GM13976 (cell line): ENCODE data around the gene DHFR2.

Experiments used
- DNase-seq: peaks from one replicate; pipeline ENCODE4 v3.0.0; 2012; ENCODE audit warnings: low spot score
- in situ Hi-C: fragments of 300-500 bp; cut with MboI; formaldehyde crosslinking; loops from one replicate; pipeline ENCODE4 v1.12.0; 2022; ENCODE audit warnings: low sequenced_read_pairs, mixed read lengths, inconsistent platforms; ENCODE audit not compliant: unreplicated experiment
- TF ChIP-seq, protein P1 (sequence below): IDR thresholded peaks from 2 replicates; pipeline ENCODE4 v1.5.1; 2012; ENCODE audit warnings: borderline replicate concordance, mild to moderate bottlenecking; ENCODE audit not compliant: insufficient read depth; ENCODE audit errors: extremely low read depth, missing control alignments, control extremely low read depth

The DHFR2 gene

GRCh38 chr3:94095111-94095510 lies 32.4 kb upstream of the DHFR2 start:
- in situ Hi-C loops: no loop called here
- TF ChIP-seq, protein P1, sequence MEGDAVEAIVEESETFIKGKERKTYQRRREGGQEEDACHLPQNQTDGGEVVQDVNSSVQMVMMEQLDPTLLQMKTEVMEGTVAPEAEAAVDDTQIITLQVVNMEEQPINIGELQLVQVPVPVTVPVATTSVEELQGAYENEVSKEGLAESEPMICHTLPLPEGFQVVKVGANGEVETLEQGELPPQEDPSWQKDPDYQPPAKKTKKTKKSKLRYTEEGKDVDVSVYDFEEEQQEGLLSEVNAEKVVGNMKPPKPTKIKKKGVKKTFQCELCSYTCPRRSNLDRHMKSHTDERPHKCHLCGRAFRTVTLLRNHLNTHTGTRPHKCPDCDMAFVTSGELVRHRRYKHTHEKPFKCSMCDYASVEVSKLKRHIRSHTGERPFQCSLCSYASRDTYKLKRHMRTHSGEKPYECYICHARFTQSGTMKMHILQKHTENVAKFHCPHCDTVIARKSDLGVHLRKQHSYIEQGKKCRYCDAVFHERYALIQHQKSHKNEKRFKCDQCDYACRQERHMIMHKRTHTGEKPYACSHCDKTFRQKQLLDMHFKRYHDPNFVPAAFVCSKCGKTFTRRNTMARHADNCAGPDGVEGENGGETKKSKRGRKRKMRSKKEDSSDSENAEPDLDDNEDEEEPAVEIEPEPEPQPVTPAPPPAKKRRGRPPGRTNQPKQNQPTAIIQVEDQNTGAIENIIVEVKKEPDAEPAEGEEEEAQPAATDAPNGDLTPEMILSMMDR: no peak
- no peak for DNase-seq

- in situ Hi-C loops: no loop called here
- TF ChIP-seq, protein P1: no peak
- DNase-seq: no peak
Measured at GRCh38 chr3:94093151-94093550, 30.4 kb upstream of the DHFR2 start.

DNA sequence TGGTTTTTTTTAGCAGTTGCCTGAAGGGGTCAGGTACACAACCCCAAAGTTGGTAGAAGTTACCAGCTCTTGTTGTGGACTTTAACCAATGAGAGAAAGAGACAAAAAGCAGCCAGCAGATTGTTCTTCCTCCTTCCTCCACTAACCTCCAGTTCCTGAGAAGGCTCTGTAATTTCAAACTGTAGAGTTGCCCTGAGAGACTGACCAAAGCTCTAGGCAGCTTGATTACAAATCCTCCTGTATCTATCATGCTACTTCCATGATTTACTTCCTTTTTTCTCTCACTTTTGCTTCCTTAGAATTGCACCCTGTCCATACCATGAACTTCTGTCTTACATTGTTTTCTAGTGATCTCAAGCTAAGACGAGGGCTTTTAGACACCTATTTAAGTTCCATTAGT lies 29.4 kb upstream of the DHFR2 start:
- TF ChIP-seq, protein P1: no peak
- in situ Hi-C loops: no loop called here
- no peak for DNase-seq

GRCh38 chr3:94089126-94089525 lies 26.4 kb upstream of the DHFR2 start:
- no peak for DNase-seq
- in situ Hi-C loops: no loop called here
- TF ChIP-seq, protein P1: no peak

DNA sequence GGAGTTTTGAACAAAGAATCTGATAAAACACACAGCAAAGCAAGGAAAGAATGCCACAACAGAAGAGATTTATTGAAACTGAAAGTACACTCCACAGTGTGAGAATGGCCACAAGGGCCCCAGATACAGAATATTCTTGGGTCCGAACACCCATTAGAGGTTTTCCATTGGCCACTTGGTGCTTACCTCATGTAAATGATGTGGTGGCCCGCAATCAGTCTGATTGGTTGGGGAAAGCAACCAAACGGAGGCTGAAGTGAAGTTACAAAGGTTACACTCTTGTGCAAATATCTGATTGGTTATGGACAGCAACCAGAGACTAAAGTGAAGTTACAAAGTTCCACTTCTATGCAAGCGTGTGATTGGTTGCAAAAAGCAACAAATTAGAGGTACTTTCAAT lies 20.5 kb upstream of the DHFR2 start:
- in situ Hi-C loops: no loop called here
- no peak for DNase-seq

DNA sequence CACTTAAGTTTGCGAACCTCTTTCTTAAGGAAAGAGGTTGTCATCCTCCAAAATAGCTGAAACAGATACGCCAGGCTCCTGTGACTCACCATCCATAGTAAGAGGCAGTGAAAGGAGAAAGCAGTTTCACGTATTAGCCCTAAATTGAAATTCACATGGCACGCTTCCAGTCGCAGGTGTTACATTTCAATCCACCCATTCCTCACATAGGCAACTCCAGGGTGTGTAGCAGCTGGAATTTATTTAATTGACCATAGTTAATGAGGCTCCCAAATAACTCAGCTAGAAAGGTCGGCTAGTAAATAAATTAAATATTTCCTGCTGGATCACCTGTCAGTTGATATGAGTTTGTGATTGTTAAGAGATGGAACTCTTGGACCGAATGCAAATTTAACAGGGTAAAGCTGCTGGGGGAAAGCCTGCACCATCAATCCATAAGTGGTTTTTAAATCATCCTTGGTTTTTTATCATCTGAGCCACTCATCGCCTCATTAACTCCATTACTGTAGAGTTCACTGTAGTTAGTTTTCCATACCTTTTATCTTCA lies 19.7 kb upstream of the DHFR2 start:
- in situ Hi-C loops: no loop called here

More for the DNA sequence above, 20.5 kb upstream of the DHFR2 start:
- TF ChIP-seq, protein P1: no peak

More for the DNA sequence above, 19.7 kb upstream of the DHFR2 start:
- TF ChIP-seq, protein P1: no peak
- no peak for DNase-seq
